ENCODE data around the gene DLGAP5.
A peak's percentile ranks its signal among the peaks of the same experiment; 100 is the strongest.

DLGAP5 gene

GRCh38 chr14:55206175-55206693 lies 14.8 kb upstream of the DLGAP5 start:
- TF ChIP-seq CTCF (IDR thresholded peaks at IDR 0.05; ENCODE audit: low read depth, low read length, missing control alignments) = no peak
- no peak overlapping the region for H3K4me3 ChIP-seq (ENCODE audit: low read depth, low read length)
- in situ Hi-C loops (cut with HindIII; ENCODE audit: low sequenced_read_pairs) = no loop called here
- no peak for DNase-seq (ENCODE audit: low read depth)

GRCh38 chr14:55201219-55202101 lies 10.1 kb upstream of the DLGAP5 start:
- TF ChIP-seq CTCF (IDR thresholded peaks at IDR 0.05; ENCODE audit: low read depth, low read length, missing control alignments) = no peak
- in situ Hi-C loops (cut with HindIII; ENCODE audit: low sequenced_read_pairs) = no loop called here

GRCh38 chr14:55200651-55201050 lies 9.3 kb upstream of the DLGAP5 start:
- no peak overlapping the region for H3K4me3 ChIP-seq (ENCODE audit: low read depth, low read length)
- DNase-seq (ENCODE audit: low read depth) = no peak
- in situ Hi-C loops (cut with HindIII; ENCODE audit: low sequenced_read_pairs) = no loop called here
- no peak for TF ChIP-seq CTCF (IDR thresholded peaks at IDR 0.05; ENCODE audit: low read depth, low read length, missing control alignments)

More at GRCh38 chr14:55201219-55202101, 10.1 kb upstream of the DLGAP5 start:
- no peak overlapping the region for H3K4me3 ChIP-seq (ENCODE audit: low read depth, low read length)
- no peak for DNase-seq (ENCODE audit: low read depth)

- in situ Hi-C loops (cut with HindIII; ENCODE audit: low sequenced_read_pairs) = no loop called here
- no peak for TF ChIP-seq CTCF (IDR thresholded peaks at IDR 0.05; ENCODE audit: low read depth, low read length, missing control alignments)
- no peak for DNase-seq (ENCODE audit: low read depth)
- H3K4me3 ChIP-seq (ENCODE audit: low read depth, low read length) = no peak overlapping the region
Observed at GRCh38 chr14:55198749-55199148, 7.4 kb upstream of the DLGAP5 start.

- TF ChIP-seq CTCF (IDR thresholded peaks at IDR 0.05; ENCODE audit: low read depth, low read length, missing control alignments) = no peak
- in situ Hi-C loops (cut with HindIII; ENCODE audit: low sequenced_read_pairs) = no loop called here
Observed at GRCh38 chr14:55194656-55195355, 3.4 kb upstream of the DLGAP5 start.

GRCh38 chr14:55192054-55192621 lies 753 bp upstream of the DLGAP5 start:
- in situ Hi-C loops (cut with HindIII; ENCODE audit: low sequenced_read_pairs) = no loop called here
- no peak for DNase-seq (ENCODE audit: low read depth)
- no peak for TF ChIP-seq CTCF (IDR thresholded peaks at IDR 0.05; ENCODE audit: low read depth, low read length, missing control alignments)
- peak overlapping the region; percentile 79 for H3K4me3 ChIP-seq (ENCODE audit: low read depth, low read length)

More at GRCh38 chr14:55194656-55195355, 3.4 kb upstream of the DLGAP5 start:
- no peak overlapping the region for H3K4me3 ChIP-seq (ENCODE audit: low read depth, low read length)
- no peak for DNase-seq (ENCODE audit: low read depth)

All from astrocyte of the cerebellum (primary cell).